ENCODE data around the gene OR10J1.

- no peak for TF ChIP-seq CTCF (IDR thresholded peaks at IDR 0.05; ENCODE audit: low read depth, low read length)
- TF ChIP-seq EZH2phosphoT487 (IDR thresholded peaks at IDR 0.05; ENCODE audit: low read depth), result no peak
These were observed 30.5 kb downstream of the OR10J1 start for GRCh38 chr1:159469921-159470533.

All from OCI-LY3 (cell line).